ENCODE measurements around the gene EFCAB6. TPM values are rescaled to one million over a fixed set of nuclear protein-coding genes. Genes with fewer than 3 reads are reported as not detected.

The EFCAB6 gene
- total and polyA plus RNA-seq, 2 of the 4 experiments (the other 2 are of a cell fraction): 0.44 to 1.1 TPM

- Histone ChIP-seq H2BK15ac (ENCODE audit: low read depth, low read length) (no peak overlapping the region), H2BK120ac (ENCODE audit: low read depth, low read length) (no peak overlapping the region), H3K4ac (ENCODE audit: low read depth, low read length) (no peak overlapping the region), H2AK5ac (ENCODE audit: low read depth, low read length) (no peak overlapping the region), H4K20me1 (ENCODE audit: insufficient read depth, low read length) (no peaks in the 10 kb centered on the region), H3K9me3 (ENCODE audit: control insufficient read depth, insufficient read depth, low read length) (no peaks in the 10 kb centered on the region), H4K5ac (ENCODE audit: low read depth, low read length) (no peak overlapping the region), H3K23ac (ENCODE audit: low read depth, low read length) (no peak overlapping the region), H4K91ac (ENCODE audit: insufficient read depth, low read depth, low read length) (no peak overlapping the region), H3K14ac (replicated peaks; ENCODE audit: low read depth, low read length) (no peak overlapping the region), H3K4me3 (ENCODE audit: insufficient read depth, low read depth, low read length) (no peak overlapping the region), H3K4me2 (ENCODE audit: low read depth, low read length) (no peak overlapping the region), H3K36me3 (ENCODE audit: control insufficient read depth, insufficient read depth, low read length) (no peaks in the 10 kb centered on the region), H4K8ac (ENCODE audit: low read depth in 2 of 2, low read length in 2 of 2) (no peak overlapping the region), H2BK5ac (ENCODE audit: low read depth, low read length, poor library complexity, severe bottlenecking) (no peak overlapping the region), H2BK20ac (ENCODE audit: low read depth, low read length) (no peak overlapping the region), H3K4me1 (ENCODE audit: control insufficient read depth, insufficient read depth, low read length) (peaks cover 3% of the 10 kb centered on the region; the same call in 1 of the 2 replicates), H2AFZ (replicated peaks; ENCODE audit: low read length, poor library complexity) (no peak overlapping the region), H2AK9ac (replicated peaks; ENCODE audit: low read depth, low read length, poor library complexity) (no peak overlapping the region), H3K56ac (ENCODE audit: extremely low read depth, insufficient read depth, low read length) (no peak overlapping the region), H3K9me1 (ENCODE audit: insufficient read depth, low read length) (peaks cover 7% of the 10 kb centered on the region), H3K27me3 (ENCODE audit: control insufficient read depth, insufficient read depth, low read length) (no peaks in the 10 kb centered on the region), H3K18ac (ENCODE audit: low read depth, low read length) (no peak overlapping the region), H3K9ac (ENCODE audit: low read depth, low read length) (no peak overlapping the region), H3K79me1 (ENCODE audit: low read depth in 1 of 2, low read length in 2 of 2) (peaks cover 11 to 15% of the 10 kb centered on the region in 2 experiments), H3K27ac (ENCODE audit: insufficient read depth, low read length) (no peak overlapping the region)
- BruUV-seq (replicated peaks): no TSS peak
- POLR2A ChIA-PET (ENCODE audit: unreplicated experiment): interaction anchor here (0.9 kb wide), 1 partner anchor 83 kb away, joined by 3 read pairs; no protein-coding TSS in a partner anchor
- intact Hi-C loops (cut with micrococcal nuclease): no loop called here
- in situ Hi-C loops (cut with MboI; ENCODE audit: low sequenced_read_pairs): no loop called here
- ATAC-seq (ENCODE audit: low read depth): no peak
- CTCF ChIA-PET: interaction anchor here (1.2 kb wide), 1 partner anchor 9 kb away, joined by 4 read pairs; no protein-coding TSS in a partner anchor
- no CpG with 5 or more reads among the region's 9 CpGs for WGBS, 2 experiments (ENCODE audit: extremely low coverage in 2 of 2, insufficient read length in 1 of 2)
- no peak for DNase-seq
- dilution Hi-C loops (cut with HindIII; ENCODE audit: low sequenced_read_pairs, unreplicated experiment): no loop called here
- TF ChIP-seq MAFK (IDR thresholded peaks at IDR 0.05; ENCODE audit: low read depth, low read length) (no peak), NFE2L2 (IDR thresholded peaks at IDR 0.05; ENCODE audit: low read depth, low read length) (no peak), USF2 (IDR thresholded peaks at IDR 0.05; ENCODE audit: low read depth, low read length) (no peak), BHLHE40 (IDR thresholded peaks at IDR 0.05; ENCODE audit: low read depth, low read length) (no peak), CEBPB (IDR thresholded peaks at IDR 0.05; ENCODE audit: low read depth, low read length) (no peak), RAD21 (IDR thresholded peaks at IDR 0.05; ENCODE audit: low read length) (no peak), RFX5 (IDR thresholded peaks at IDR 0.05; ENCODE audit: low read depth, low read length) (no peak), MAZ (IDR thresholded peaks at IDR 0.05; ENCODE audit: borderline replicate concordance, low read depth, low read length) (no peak), RCOR1 (IDR thresholded peaks at IDR 0.05; ENCODE audit: insufficient replicate concordance, low read length) (no peak), CHD1 (IDR thresholded peaks at IDR 0.05; ENCODE audit: low read depth, low read length) (no peak), FOS (IDR thresholded peaks at IDR 0.05; ENCODE audit: low read depth, low read length) (no peak), MXI1 (IDR thresholded peaks at IDR 0.05; ENCODE audit: borderline replicate concordance, low read depth, low read length) (no peak), SMC3 (IDR thresholded peaks at IDR 0.05; ENCODE audit: low read depth, low read length) (no peak), POLR2A (IDR thresholded peaks at IDR 0.05; ENCODE audit: low read depth, low read length) (no peak)
- TF ChIP-seq, protein P1, sequence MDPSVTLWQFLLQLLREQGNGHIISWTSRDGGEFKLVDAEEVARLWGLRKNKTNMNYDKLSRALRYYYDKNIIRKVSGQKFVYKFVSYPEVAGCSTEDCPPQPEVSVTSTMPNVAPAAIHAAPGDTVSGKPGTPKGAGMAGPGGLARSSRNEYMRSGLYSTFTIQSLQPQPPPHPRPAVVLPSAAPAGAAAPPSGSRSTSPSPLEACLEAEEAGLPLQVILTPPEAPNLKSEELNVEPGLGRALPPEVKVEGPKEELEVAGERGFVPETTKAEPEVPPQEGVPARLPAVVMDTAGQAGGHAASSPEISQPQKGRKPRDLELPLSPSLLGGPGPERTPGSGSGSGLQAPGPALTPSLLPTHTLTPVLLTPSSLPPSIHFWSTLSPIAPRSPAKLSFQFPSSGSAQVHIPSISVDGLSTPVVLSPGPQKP (IDR thresholded peaks at IDR 0.05; ENCODE audit: borderline replicate concordance, low read depth, low read length): no peak
- TF ChIP-seq, protein P2, sequence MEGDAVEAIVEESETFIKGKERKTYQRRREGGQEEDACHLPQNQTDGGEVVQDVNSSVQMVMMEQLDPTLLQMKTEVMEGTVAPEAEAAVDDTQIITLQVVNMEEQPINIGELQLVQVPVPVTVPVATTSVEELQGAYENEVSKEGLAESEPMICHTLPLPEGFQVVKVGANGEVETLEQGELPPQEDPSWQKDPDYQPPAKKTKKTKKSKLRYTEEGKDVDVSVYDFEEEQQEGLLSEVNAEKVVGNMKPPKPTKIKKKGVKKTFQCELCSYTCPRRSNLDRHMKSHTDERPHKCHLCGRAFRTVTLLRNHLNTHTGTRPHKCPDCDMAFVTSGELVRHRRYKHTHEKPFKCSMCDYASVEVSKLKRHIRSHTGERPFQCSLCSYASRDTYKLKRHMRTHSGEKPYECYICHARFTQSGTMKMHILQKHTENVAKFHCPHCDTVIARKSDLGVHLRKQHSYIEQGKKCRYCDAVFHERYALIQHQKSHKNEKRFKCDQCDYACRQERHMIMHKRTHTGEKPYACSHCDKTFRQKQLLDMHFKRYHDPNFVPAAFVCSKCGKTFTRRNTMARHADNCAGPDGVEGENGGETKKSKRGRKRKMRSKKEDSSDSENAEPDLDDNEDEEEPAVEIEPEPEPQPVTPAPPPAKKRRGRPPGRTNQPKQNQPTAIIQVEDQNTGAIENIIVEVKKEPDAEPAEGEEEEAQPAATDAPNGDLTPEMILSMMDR (conservative IDR thresholded peaks at IDR 0.05; ENCODE audit: low read depth, low read length): no peak
Observed at GRCh38 chr22:43817402-43817801, 5.3 kb upstream of the EFCAB6 start.
